ENCODE data around the gene S100PBP. TPM values are rescaled to one million over a fixed set of nuclear protein-coding genes. Genes with fewer than 3 reads are reported as not detected.

The S100PBP gene
- total RNA-seq = 53.6 and 55.2 TPM in 2 replicates

GRCh38 chr1:32817159-32817814 is at the start of gene S100PBP, which contains the start of gene YARS1:
TSS of gene S100PBP (plus strand) at chr1:32817653. CDS start at chr1:32826100, 8,447 bp downstream.
TSS of gene YARS1 (minus strand) at chr1:32817358. CDS start at chr1:32817244, 114 bp downstream.

GRCh38 chr1:32870615-32871363 is 53.3 kb downstream of the S100PBP start, which contains the start of gene FNDC5:
TSS of gene FNDC5 (minus strand) at chr1:32870912.

GRCh38 chr1:32886004-32886827 is 68.8 kb downstream of the S100PBP start, which contains the start of gene HPCA:
TSS of gene HPCA (plus strand) at chr1:32886491. CDS start at chr1:32888899, 2,408 bp downstream.

GRCh38 chr1:32900956-32901822 is 83.7 kb downstream of the S100PBP start, which contains the start of gene TMEM54:
TSS of gene TMEM54 (minus strand) at chr1:32901389. CDS start at chr1:32901238, 151 bp downstream.

Other genes with a start within 250 kb of the S100PBP start
- gene ZBTB8OS, start 167.1 kb upstream of the S100PBP start, total RNA-seq = 51.7 and 60.4 TPM in 2 replicates
- gene RBBP4, start 166.4 kb upstream of the S100PBP start, total RNA-seq = 107 and 115 TPM in 2 replicates
- gene SYNC, start 114.9 kb upstream of the S100PBP start, total RNA-seq = 111 and 116 TPM in 2 replicates
- gene YARS1, start 295 bp upstream of the S100PBP start, total RNA-seq = 119 and 135 TPM in 2 replicates
- gene FNDC5, start 53.3 kb downstream of the S100PBP start, total RNA-seq = 0.91 and 2.2 TPM in 2 replicates
- not detected in 2 replicates for gene HPCA, start 68.8 kb downstream of the S100PBP start, total RNA-seq
- 33.9 and 35.7 TPM in 2 replicates for gene TMEM54, start 83.7 kb downstream of the S100PBP start, total RNA-seq
- 15.2 and 15.3 TPM in 2 replicates for gene RNF19B, start 147.2 kb downstream of the S100PBP start, total RNA-seq
- 140 and 168 TPM in 2 replicates for gene AK2, start 219.2 kb downstream of the S100PBP start, total RNA-seq

Measured in articular chondrocyte of knee joint (primary cell).